Measurements from ENCODE around the gene HAO1. TPM values are rescaled to one million over a fixed set of nuclear protein-coding genes. Genes with fewer than 3 reads are reported as not detected.
"Not testable (repeated sequence)": the region's sequence is repeated elsewhere in the genome, so short reads cannot be mapped to it uniquely, and the experiment has no call there.

Gene HAO1
- not detected for total RNA-seq

DNA sequence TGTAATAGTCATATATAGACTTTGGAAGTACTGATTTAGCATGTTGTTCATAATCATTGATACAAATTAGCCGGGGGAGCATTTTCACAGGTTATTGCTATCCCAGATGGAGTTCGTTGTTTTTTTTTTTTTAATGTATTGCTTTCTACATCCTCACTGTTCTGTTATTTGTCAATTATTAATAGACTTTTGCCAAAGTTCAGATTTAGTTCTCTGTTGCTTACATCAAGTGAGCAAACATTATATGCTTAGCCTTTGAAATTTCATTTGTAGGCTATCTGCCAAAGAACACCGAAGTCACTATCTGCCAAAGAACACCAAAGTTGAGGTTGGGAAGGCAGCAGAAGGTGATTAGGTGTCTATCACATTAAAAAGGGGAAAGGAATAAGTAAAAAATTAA lies at the start of gene HAO1:
Gene HAO1, minus strand, starts transcription at position 118 of the 400 bp plus-strand sequence. Its CDS starts 36 bp downstream, at position 82.
- Mint-ChIP-seq H3K27ac (no peak within 1 kb of the TSS), H3K9me3 (no peaks in the 10 kb centered on the region), H3K27me3 (peaks cover 18% of the 10 kb centered on the region), H3K4me1 (peaks cover 3% of the 10 kb centered on the region), H3K36me3 (no peaks in the 10 kb centered on the region), H3K4me3 (no peak within 1 kb of the TSS)
- DNase-seq: no peak

DNA sequence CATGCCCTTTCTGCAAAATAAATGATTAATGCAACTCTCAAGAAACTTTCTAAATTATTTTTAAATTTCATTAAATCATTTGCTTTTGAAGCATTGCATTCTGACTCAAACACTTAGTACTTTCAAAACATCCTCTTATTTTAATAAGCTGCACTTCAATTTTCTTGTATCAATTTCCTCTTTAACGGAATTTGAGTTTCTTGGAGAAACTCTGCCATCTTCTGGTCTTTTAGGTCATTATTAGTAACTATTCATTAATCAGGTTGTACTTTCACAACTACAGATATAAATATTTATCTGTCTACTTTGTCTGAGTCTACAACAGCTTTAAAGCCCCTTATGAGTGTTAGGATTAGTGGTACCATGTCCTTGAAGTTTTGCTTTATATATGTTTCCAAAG lies 49.1 kb upstream of the HAO1 start:
- H3K27me3 Mint-ChIP-seq: no peaks in the 10 kb centered on the region
- H3K9me3 Mint-ChIP-seq: peaks cover 10% of the 10 kb centered on the region

DNA sequence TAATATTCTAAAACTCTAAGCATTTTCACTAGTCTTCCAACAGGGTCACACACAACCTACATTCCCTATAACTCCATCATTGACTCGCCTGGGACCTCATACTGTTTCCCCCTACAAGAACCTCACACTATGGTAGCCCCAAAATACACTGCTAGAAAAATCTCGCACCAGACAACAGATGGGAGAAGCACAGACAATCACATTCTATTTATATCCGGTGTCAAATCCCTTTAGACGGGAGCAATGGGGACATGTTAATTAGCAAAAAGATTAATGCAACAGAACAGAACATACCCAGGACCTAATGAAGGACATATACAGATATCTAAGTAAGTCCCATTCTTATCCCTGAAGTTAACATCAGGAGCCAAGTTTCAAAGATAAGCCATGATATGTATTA lies 45.7 kb upstream of the HAO1 start:
- peaks cover 5% of the 10 kb centered on the region for H3K4me1 Mint-ChIP-seq
- no peak overlapping the region for H3K27ac Mint-ChIP-seq
- no peak overlapping the region for H3K4me3 Mint-ChIP-seq
- H3K27me3 Mint-ChIP-seq: no peaks in the 10 kb centered on the region
- H3K36me3 Mint-ChIP-seq: peaks cover 5% of the 10 kb centered on the region
- DNase-seq: no peak
- H3K9me3 Mint-ChIP-seq: no peaks in the 10 kb centered on the region

More for the DNA sequence above, 49.1 kb upstream of the HAO1 start:
- Mint-ChIP-seq H3K4me3 (no peak overlapping the region), H3K4me1 (no peaks in the 10 kb centered on the region), H3K27ac (no peak overlapping the region), H3K36me3 (peaks cover 7% of the 10 kb centered on the region)
- no peak for DNase-seq

DNA sequence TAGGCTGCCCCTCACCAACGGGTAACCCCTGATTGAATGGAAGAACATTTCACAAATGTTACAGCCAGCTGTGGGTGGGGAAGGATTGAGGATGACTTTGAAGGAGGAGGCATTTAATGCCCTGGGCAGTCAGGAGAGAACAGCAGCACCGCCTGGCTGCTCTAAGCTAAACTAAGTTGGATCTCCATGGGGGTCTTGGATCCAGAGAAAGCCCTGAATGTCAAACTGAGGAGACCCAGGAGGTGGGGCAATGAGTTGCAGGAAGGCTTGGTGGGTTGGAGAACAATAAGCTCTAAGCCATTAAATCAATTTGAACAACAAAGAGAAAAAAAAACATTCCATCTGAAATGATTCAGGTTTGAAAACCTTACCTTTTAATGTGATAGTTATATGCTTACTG lies 43.9 kb upstream of the HAO1 start:
- no peak overlapping the region for H3K27ac Mint-ChIP-seq
- H3K4me3 Mint-ChIP-seq: no peak overlapping the region
- DNase-seq: no peak
- peaks cover 7% of the 10 kb centered on the region for H3K36me3 Mint-ChIP-seq
- H3K4me1 Mint-ChIP-seq: peaks cover 12% of the 10 kb centered on the region
- no peaks in the 10 kb centered on the region for H3K27me3 Mint-ChIP-seq
- H3K9me3 Mint-ChIP-seq: no peaks in the 10 kb centered on the region

DNA sequence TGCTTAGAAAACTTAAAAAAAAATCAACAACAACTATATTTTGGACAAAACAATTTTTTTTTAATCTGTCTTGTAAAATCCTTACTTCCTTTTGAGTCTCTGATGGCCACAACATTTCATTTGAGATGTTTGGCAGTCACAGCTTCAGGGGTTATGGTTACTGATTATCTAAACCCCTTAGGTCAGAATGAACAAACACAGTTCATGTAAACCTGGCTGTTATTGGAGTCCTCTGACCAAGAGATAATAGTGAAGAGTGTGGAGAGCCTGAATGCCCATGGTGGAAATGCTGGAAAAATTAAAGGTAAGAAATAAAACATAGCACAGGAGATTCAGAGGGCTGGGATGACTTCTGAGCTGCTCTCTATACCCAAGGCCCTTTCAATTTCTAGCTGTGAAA lies 41.1 kb upstream of the HAO1 start:
- Mint-ChIP-seq H3K27me3 (no peaks in the 10 kb centered on the region), H3K36me3 (peaks cover 12% of the 10 kb centered on the region), H3K4me1 (peaks cover 12% of the 10 kb centered on the region), H3K4me3 (no peak overlapping the region), H3K27ac (no peak overlapping the region), H3K9me3 (no peaks in the 10 kb centered on the region)
- DNase-seq: no peak

DNA sequence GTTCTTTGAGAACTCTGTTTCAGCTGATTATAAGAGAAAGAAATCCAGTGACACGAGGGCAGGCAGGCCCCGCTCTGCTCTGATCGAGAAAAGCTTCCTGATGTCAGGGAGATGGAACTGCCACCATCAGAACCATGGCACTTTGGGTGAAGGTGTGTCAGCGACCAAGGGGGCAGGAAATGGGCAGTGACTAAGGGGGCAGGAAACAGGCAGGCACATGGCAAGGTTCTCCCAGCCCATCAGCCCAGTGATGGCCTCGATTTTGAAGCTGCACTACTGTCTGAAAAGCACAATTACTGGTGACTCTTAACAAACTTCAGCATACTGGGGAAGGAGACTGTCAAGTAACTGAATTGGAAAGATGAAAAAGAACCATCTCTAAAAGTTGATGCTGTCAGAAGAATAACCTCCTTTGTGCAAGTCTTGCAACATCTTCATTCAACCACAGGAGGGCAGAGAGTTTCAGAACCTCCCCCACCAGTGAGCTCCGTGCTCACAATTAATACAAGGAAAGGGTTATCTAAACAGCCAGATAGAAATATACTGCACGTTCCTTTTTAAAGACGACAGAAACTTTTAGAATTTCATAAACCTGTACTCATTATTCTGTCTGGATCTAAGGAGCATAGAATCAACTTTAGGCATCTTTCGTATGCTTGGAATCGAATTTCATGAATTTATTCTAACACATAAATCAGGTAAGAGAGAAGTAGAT lies 40.2 kb upstream of the HAO1 start:
- Mint-ChIP-seq H3K36me3 (peaks cover 12% of the 10 kb centered on the region), H3K9me3 (no peaks in the 10 kb centered on the region), H3K4me3 (no peak overlapping the region), H3K4me1 (peaks cover 12% of the 10 kb centered on the region), H3K27me3 (no peaks in the 10 kb centered on the region), H3K27ac (peak overlapping the region; percentile 74)
- DNase-seq: peak; percentile 3

DNA sequence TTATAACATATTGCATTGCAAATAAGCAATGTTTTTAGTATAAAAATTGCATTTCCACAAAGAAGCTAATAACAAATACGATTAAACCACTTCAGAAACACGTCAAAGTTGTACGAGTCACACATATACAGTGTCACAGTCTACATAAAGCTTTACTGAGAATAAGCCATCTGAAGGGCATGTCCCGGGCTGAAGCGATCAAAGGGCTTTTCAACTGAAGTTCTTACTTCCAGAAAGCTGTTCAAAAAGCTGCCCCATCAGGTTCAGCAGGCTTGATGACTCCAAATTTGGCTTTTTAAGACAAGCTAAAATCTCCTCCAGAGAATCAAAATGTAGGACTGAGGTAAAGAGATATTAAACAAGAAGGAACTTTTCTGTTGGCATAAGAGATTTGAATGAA lies 37.5 kb upstream of the HAO1 start:
- Mint-ChIP-seq H3K36me3 (peaks cover 12% of the 10 kb centered on the region), H3K4me1 (peaks cover 12% of the 10 kb centered on the region), H3K27ac (no peak overlapping the region), H3K4me3 (no peak overlapping the region), H3K27me3 (no peaks in the 10 kb centered on the region), H3K9me3 (no peaks in the 10 kb centered on the region)
- no peak for DNase-seq

DNA sequence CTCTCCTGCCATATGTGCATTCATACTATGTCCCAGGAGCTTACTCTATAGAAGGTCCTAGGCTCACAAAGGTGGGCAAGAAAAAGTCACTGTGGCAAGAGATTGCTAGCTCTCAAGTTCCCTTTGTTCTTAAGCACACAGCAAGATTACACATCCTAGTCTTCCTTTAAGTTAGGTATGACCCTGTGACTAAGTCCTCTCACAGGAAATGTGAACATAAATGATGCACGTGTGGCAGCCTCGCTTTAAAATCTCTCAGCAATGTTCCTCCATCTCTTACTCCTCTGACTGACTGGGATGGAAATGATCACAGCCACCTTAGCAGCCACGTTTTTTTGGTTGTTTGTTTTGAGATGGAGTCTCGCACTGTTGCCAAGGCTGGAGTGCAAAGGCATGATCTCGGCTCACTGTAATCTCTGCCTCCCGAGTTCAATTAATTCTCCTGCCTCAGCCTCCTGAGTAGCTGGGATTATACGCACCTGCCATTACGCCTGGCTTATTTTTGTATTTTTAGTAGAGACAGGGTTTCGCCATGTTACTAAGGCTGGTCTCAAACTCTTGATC lies 35.7 kb upstream of the HAO1 start:
- Mint-ChIP-seq H3K27ac (no peak overlapping the region), H3K27me3 (no peaks in the 10 kb centered on the region), H3K4me3 (no peak overlapping the region), H3K36me3 (peaks cover 7% of the 10 kb centered on the region), H3K4me1 (peaks cover 8% of the 10 kb centered on the region), H3K9me3 (no peaks in the 10 kb centered on the region)
- no peak for DNase-seq

DNA sequence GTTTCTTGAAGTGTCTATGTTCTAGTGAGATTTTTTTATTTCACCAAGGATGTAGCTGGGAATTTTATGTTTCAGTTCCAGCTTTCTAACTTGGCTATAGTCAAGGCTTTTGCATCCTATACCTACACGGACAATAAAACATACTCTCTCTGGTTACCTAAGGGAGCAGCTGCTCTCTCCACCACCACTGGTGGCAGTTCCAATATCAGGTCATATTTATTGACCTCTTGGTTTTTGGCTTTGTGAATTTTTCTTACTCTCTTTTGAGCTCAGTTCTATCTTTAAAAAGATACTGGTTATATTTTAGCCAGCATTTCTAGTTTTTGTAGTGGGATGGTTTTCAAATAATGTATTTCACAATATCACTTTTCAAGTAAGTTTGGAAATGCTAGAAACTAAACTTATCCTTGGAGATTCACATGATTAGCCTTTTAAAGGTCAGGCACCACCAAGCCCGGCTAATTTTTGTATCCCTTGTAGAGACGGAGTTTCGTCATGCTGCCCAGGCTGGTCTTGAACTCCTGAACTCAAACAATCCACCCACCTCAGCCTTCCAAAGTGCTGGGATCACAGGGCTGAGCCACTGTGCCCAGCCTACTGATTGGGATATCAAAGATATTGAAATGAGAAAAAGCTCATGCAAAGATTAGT lies 34.7 kb upstream of the HAO1 start:
- no peaks in the 10 kb centered on the region for H3K9me3 Mint-ChIP-seq
- H3K36me3 Mint-ChIP-seq: peaks cover 5% of the 10 kb centered on the region
- H3K4me3 Mint-ChIP-seq: no peak overlapping the region
- DNase-seq: no peak
- H3K27me3 Mint-ChIP-seq: no peaks in the 10 kb centered on the region
- H3K4me1 Mint-ChIP-seq: no peaks in the 10 kb centered on the region
- no peak overlapping the region for H3K27ac Mint-ChIP-seq

DNA sequence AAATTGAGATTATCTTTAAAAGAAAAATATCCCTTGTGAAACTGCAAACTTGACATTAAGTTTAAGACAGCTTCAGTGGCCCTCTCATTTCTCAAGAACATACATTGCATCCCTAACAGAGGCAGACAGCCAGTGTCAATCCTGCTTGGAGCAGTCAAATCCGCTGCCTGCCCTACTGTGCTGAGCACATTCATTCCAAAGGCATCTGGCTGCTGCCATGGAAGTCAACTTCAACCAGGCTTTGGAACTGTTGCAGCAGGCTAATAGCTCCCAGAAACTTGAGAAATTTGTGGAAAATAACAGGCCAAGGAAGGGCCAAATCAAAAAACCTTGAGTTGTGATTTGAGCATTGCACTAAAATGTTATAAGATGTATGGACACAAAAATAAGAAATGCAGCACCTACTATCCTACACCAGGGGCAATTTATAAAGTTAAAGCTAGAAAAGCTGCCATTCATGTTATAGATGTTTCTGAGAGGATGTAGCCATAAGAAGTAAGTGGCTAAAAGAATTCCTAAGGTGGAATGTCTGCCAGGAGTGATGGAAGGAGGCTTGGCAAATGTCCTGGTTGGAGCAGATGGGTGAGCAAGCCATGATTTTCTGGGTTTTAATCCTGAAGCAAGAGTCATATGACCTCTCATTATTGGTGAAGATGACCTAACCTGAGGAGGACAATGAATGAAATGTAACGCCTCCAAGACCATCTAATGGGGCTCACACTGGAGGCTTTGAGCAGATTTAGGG lies 31.4 kb upstream of the HAO1 start:
- H3K36me3 Mint-ChIP-seq: no peaks in the 10 kb centered on the region
- no peaks in the 10 kb centered on the region for H3K4me1 Mint-ChIP-seq
- H3K4me3 Mint-ChIP-seq: no peak overlapping the region
- no peaks in the 10 kb centered on the region for H3K9me3 Mint-ChIP-seq
- H3K27ac Mint-ChIP-seq: no peak overlapping the region
- no peak for DNase-seq
- H3K27me3 Mint-ChIP-seq: no peaks in the 10 kb centered on the region

DNA sequence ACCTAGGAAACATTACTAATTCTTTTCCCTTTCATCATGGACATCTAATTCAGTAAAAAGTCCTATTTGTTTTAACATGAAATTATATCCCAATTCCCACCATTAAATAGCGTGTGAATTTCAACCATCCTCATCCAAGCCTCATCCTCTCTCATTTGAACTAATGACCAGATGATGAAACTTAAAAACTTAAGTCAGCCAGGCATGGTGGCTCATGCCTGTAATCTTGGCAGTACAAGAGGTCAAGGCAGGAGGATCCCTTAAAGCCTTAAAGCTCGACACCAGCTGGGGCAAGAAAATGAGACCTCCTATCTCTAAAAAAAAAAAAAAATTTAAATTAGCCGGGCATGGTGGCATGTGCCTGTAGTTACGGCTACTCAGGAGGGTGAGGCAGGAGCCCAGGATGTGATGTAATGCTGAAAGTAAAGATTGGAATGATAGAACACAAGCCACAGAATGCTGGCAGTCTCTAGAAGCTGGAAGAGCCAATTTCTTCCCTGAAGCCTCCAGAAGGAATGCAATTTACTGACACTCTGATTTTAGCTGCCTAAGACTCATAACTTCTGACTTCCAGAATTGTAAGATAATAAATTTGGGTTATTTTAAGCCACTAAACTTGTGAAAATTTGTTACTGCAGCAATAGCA lies 27.1 kb upstream of the HAO1 start:
- peaks cover 4% of the 10 kb centered on the region for H3K27me3 Mint-ChIP-seq
- H3K9me3 Mint-ChIP-seq: no peaks in the 10 kb centered on the region
- no peaks in the 10 kb centered on the region for H3K4me1 Mint-ChIP-seq
- H3K4me3 Mint-ChIP-seq: no peak overlapping the region
- no peaks in the 10 kb centered on the region for H3K36me3 Mint-ChIP-seq
- no peak for DNase-seq
- no peak overlapping the region for H3K27ac Mint-ChIP-seq

DNA sequence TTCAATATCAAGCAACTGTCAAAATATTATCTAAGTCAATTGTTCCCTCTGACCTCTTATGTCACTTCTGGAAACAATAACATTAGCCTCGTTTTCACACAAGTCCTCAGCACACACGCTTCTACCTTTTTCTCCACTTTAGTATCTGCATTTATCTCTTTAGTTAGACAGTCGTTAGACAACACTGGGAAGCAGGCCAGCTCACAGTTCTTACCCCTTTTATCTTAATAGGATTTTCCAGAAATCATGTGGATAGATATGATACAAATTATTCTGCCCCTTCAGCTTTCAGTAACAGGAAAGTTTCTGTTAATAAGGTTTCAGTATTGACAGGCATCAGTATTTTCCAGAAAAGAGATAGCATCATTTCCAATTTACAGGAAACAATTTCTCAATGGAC lies 25.9 kb upstream of the HAO1 start:
- H3K27ac Mint-ChIP-seq: no peak overlapping the region
- H3K4me3 Mint-ChIP-seq: no peak overlapping the region
- no peaks in the 10 kb centered on the region for H3K4me1 Mint-ChIP-seq
- H3K9me3 Mint-ChIP-seq: no peaks in the 10 kb centered on the region
- peaks cover 4% of the 10 kb centered on the region for H3K27me3 Mint-ChIP-seq
- no peak for DNase-seq
- H3K36me3 Mint-ChIP-seq: no peaks in the 10 kb centered on the region

DNA sequence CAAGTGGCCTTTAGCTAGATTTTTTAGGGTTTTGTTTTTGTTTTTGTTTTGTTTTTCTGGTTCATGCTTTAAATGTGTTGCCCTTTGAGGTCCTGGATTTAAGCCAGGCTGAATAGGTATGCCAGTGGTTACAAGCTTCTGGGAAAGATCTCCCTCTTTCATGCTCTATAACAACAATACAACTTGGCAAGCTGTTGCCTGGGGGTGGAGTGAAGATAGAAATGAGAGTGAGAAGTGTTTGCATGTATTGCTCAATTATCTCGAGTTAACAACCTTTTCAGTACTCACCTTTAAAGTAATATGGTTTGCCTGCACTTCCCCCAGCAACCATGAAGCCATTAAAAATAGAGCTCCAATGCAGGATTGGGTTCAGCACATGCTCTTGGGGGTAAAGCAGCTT lies 19.2 kb upstream of the HAO1 start:
- H3K27me3 Mint-ChIP-seq: peaks cover 29% of the 10 kb centered on the region
- H3K27ac Mint-ChIP-seq: no peak overlapping the region
- DNase-seq: no peak
- peaks cover 4% of the 10 kb centered on the region for H3K9me3 Mint-ChIP-seq
- H3K4me3 Mint-ChIP-seq: no peak overlapping the region
- no peaks in the 10 kb centered on the region for H3K4me1 Mint-ChIP-seq
- no peaks in the 10 kb centered on the region for H3K36me3 Mint-ChIP-seq

DNA sequence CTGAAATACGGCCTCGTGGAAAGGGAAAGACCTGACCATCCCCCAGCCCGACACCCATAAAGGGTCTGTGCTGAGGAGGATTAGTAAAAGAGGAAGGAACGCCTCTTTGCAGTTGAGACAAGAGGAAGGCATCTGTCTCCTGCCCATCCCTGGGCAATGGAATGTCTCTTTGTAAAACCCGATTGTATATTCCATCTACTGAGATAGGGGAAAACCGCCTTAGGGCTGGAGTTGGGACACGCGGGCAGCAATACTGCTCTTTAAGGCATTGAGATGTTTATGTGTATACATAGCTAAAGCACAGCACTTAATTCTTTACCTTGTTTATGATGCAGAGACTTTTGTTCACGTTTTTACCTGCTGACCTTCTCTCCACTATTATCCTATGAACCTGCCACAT lies 16.3 kb upstream of the HAO1 start:
- peaks cover 35% of the 10 kb centered on the region for H3K27me3 Mint-ChIP-seq
- not testable (repeated sequence) for H3K36me3 Mint-ChIP-seq, DNase-seq, H3K27ac Mint-ChIP-seq, H3K4me1 Mint-ChIP-seq, H3K4me3 Mint-ChIP-seq
- peaks cover 11% of the 10 kb centered on the region for H3K9me3 Mint-ChIP-seq

DNA sequence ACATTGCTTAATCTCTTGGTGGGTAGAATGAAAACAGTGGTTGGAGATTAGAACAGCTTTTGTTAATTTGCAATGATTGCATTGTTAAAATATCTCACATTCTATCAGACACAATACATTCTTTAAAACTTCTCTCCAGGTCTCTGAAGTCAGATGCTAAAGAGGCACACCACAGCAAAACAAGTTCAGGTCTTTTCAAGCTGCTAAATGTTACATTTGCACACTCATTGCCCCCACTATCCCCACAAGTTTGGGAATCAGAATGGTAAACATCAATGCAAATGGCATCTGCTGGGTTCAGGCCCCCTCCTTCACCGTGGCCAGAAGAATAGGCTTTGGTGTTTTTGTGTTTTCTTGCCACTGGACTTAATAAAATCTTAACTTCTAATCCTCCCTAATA lies 10.1 kb upstream of the HAO1 start:
- Mint-ChIP-seq H3K27ac (no peak overlapping the region), H3K36me3 (no peaks in the 10 kb centered on the region), H3K27me3 (peaks cover 23% of the 10 kb centered on the region), H3K4me3 (no peak overlapping the region), H3K4me1 (no peaks in the 10 kb centered on the region), H3K9me3 (peaks cover 19% of the 10 kb centered on the region)
- no peak for DNase-seq
